Mesendoderm (in vitro differentiated cells): ENCODE data around the gene TRIM26.

ENCODE experiments used
- DNase-seq: peaks from one replicate; pipeline ENCODE4 v3.0.0; 2013
- H2AK5ac ChIP-seq: 2 replicates; pipeline ENCODE4 v1.6.1; 2013; ENCODE audit warnings: low read length, inconsistent platforms
- H2BK120ac ChIP-seq: 2 replicates; pipeline ENCODE4 v1.6.1; 2013; ENCODE audit warnings: low read depth, mild to moderate bottlenecking, low read length, moderate library complexity, mixed read lengths
- H2BK15ac ChIP-seq: replicated peaks from 2 replicates; pipeline ENCODE4 v1.6.1; 2013; ENCODE audit warnings: low read depth, mild to moderate bottlenecking, moderate library complexity
- H2BK5ac ChIP-seq: 2 replicates; pipeline ENCODE4 v1.6.1; 2013; ENCODE audit warnings: low read length, inconsistent platforms
- H3K18ac ChIP-seq: 2 replicates; pipeline ENCODE4 v1.6.1; 2013; ENCODE audit warnings: mild to moderate bottlenecking, low read length, mixed read lengths
- H3K23ac ChIP-seq: one replicate; pipeline ENCODE4 v1.6.1; 2013; ENCODE audit warnings: low read length
- H3K27ac ChIP-seq: 2 replicates; pipeline ENCODE4 v1.5.1; 2013; ENCODE audit warnings: low read depth, mild to moderate bottlenecking, inconsistent platforms, low read length, moderate library complexity
- H3K27me3 ChIP-seq: 2 replicates; pipeline ENCODE4 v1.6.1; 2013; ENCODE audit warnings: low read length, control low read depth, mild to moderate bottlenecking, inconsistent platforms; ENCODE audit not compliant: insufficient read depth, poor library complexity
- H3K36me3 ChIP-seq: 2 replicates; pipeline ENCODE4 v1.6.1; 2013; ENCODE audit warnings: low read length, inconsistent platforms; ENCODE audit not compliant: control insufficient read depth, insufficient read depth
- H3K4ac ChIP-seq: one replicate; pipeline ENCODE4 v1.6.1; 2013; ENCODE audit warnings: low read depth, mild to moderate bottlenecking, low read length, moderate library complexity
- H3K4me1 ChIP-seq: 2 replicates; pipeline ENCODE4 v1.6.1; 2013; ENCODE audit warnings: low read depth, low read length, inconsistent platforms; ENCODE audit not compliant: control insufficient read depth
- H3K4me2 ChIP-seq: 2 replicates; pipeline ENCODE4 v1.6.1; 2013; ENCODE audit warnings: low read length
- H3K4me3 ChIP-seq: 2 replicates; pipeline ENCODE4 v1.5.1; 2013; ENCODE audit warnings: mild to moderate bottlenecking, low read length
- H3K56ac ChIP-seq: one replicate; pipeline ENCODE4 v1.6.1; 2013; ENCODE audit warnings: low read length
- H3K79me1 ChIP-seq: 2 replicates; pipeline ENCODE4 v1.6.1; 2013; ENCODE audit warnings: low read length, inconsistent platforms
- H3K79me2 ChIP-seq: 2 replicates; pipeline ENCODE4 v1.6.1; 2013; ENCODE audit warnings: mild to moderate bottlenecking, low read length; ENCODE audit not compliant: control insufficient read depth, insufficient read depth
- H3K9ac ChIP-seq: 2 replicates; pipeline ENCODE4 v1.6.1; 2013; ENCODE audit warnings: low read length, inconsistent platforms
- H4K5ac ChIP-seq: one replicate; pipeline ENCODE4 v1.6.1; 2013; ENCODE audit warnings: low read length
- H4K8ac ChIP-seq: one replicate; pipeline ENCODE4 v1.6.1; 2013; ENCODE audit warnings: low read depth, mild to moderate bottlenecking, control low read depth, low read length, moderate library complexity
- WGBS: extraction: QIAGEN DNeasy Blood & Tissue Kit; methylation state at CpG from one replicate; pipeline ENCODE4 v1.1.7; 2013; ENCODE audit warnings: low lambda C conversion rate, missing lambda C conversion rate; ENCODE audit not compliant: insufficient coverage; ENCODE audit errors: extremely low coverage; 5-methylcytosine and 5-hydroxymethylcytosine counted together

The TRIM26 gene

DNA sequence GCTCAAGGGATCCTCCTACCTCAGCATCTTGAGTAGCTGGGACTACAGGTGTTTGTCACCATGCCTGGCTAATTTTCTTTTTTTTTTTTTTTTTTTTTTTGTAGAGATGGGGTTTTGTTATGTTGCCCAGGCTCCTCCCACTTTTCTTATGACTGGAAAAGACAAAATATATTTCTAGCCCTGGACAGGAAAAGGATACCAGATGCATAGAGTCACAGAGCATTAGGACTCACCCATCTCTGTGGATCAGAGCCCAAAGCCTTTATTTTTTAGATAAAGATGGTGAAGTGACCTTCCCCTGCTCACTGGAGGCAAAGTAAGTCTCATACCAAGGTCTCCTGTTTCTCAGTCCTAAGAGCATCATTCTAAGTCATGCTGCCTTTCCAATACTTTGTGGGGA is 55.6 kb downstream of the TRIM26 start:
- Histone ChIP-seq H3K23ac (no peak overlapping the region), H3K79me2 (no peaks in the 10 kb centered on the region), H3K4ac (no peak overlapping the region), H2BK15ac (no peak overlapping the region), H3K36me3 (no peaks in the 10 kb centered on the region), H3K9ac (no peak overlapping the region), H4K8ac (no peak overlapping the region), H2BK120ac (no peak overlapping the region), H3K4me2 (no peak overlapping the region), H3K18ac (no peak overlapping the region), H2AK5ac (no peak overlapping the region), H3K27ac (no peak overlapping the region), H4K5ac (no peak overlapping the region), H3K79me1 (no peaks in the 10 kb centered on the region), H2BK5ac (no peak overlapping the region), H3K27me3 (no peaks in the 10 kb centered on the region), H3K56ac (no peak overlapping the region), H3K4me3 (no peak overlapping the region), H3K4me1 (no peaks in the 10 kb centered on the region)
- DNase-seq = no peak

GRCh38 chr6:30156774-30157173 is 56.4 kb downstream of the TRIM26 start:
- no CpG with 5 or more reads among the region's 9 CpGs for WGBS
- no peak overlapping the region for H3K9ac ChIP-seq
- H3K4me3 ChIP-seq = no peak overlapping the region
- no peak overlapping the region for H2BK5ac ChIP-seq
- H2BK15ac ChIP-seq = no peak overlapping the region
- H3K79me2 ChIP-seq = no peaks in the 10 kb centered on the region
- no peaks in the 10 kb centered on the region for H3K27me3 ChIP-seq
- H3K56ac ChIP-seq = no peak overlapping the region
- no peak overlapping the region for H3K23ac ChIP-seq
- H3K4me2 ChIP-seq = no peak overlapping the region
- H2AK5ac ChIP-seq = no peak overlapping the region
- no peak overlapping the region for H4K5ac ChIP-seq
- H3K4me1 ChIP-seq = no peaks in the 10 kb centered on the region
- no peak overlapping the region for H2BK120ac ChIP-seq
- no peak overlapping the region for H3K27ac ChIP-seq
- H3K18ac ChIP-seq = no peak overlapping the region
- H3K36me3 ChIP-seq = no peaks in the 10 kb centered on the region
- no peaks in the 10 kb centered on the region for H3K79me1 ChIP-seq
- no peak overlapping the region for H4K8ac ChIP-seq
- no peak for DNase-seq
- H3K4ac ChIP-seq = no peak overlapping the region

GRCh38 chr6:30156262-30156599 is 57.0 kb downstream of the TRIM26 start:
- H3K56ac ChIP-seq = no peak overlapping the region
- no CpG with 5 or more reads among the region's 4 CpGs for WGBS
- no peak overlapping the region for H2AK5ac ChIP-seq
- no peak overlapping the region for H4K5ac ChIP-seq
- no peak overlapping the region for H2BK5ac ChIP-seq
- H3K79me1 ChIP-seq = no peaks in the 10 kb centered on the region
- H3K4me2 ChIP-seq = no peak overlapping the region
- no peak overlapping the region for H3K9ac ChIP-seq
- no peak overlapping the region for H3K23ac ChIP-seq
- H3K18ac ChIP-seq = no peak overlapping the region
- H3K79me2 ChIP-seq = no peaks in the 10 kb centered on the region
- no peaks in the 10 kb centered on the region for H3K36me3 ChIP-seq
- no peak overlapping the region for H2BK120ac ChIP-seq
- H3K4me1 ChIP-seq = no peaks in the 10 kb centered on the region
- DNase-seq = no peak
- H3K4ac ChIP-seq = no peak overlapping the region
- H3K27ac ChIP-seq = no peak overlapping the region
- no peak overlapping the region for H4K8ac ChIP-seq
- no peaks in the 10 kb centered on the region for H3K27me3 ChIP-seq
- no peak overlapping the region for H3K4me3 ChIP-seq
- no peak overlapping the region for H2BK15ac ChIP-seq

DNA sequence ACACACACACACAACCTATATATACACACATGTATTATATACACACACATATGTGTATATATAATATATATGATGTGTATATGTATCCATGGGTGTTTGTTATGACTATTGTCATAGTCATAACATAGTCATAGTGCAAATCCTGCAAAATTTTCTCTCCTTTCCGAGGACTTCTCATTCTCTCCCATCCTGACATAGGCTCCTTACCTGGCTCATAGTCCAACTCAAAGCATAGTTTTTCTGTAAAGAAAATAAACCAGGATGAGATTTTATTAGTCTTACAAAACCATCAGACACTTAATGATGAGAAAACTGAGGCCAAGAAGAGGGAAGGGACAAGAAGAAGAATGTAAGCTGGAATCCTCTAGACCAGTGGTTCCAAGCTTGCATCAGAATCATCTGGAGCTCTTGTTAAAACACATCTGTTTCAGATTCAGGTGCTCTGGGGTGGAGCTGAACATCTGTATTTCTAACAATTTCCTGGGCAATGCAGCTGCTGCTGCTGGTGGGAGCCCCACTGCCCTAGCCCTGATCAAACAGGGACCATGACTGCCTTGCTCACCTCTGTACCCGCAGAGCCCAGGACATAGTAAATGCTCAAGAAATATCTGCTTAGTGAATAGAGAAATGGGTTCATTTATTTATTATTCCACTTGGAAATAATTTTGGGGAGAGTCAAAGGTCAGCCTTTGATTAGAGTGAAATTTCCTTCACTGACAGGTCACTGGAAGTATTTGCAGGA is 57.5 kb downstream of the TRIM26 start:
- no peak overlapping the region for H3K9ac ChIP-seq
- H2BK5ac ChIP-seq = no peak overlapping the region
- no peak overlapping the region for H3K4me2 ChIP-seq
- WGBS = no CpG with 5 or more reads among the region's 2 CpGs
- no peak overlapping the region for H2BK120ac ChIP-seq
- H4K5ac ChIP-seq = no peak overlapping the region
- H3K36me3 ChIP-seq = no peaks in the 10 kb centered on the region
- H3K79me2 ChIP-seq = no peaks in the 10 kb centered on the region
- no peak overlapping the region for H2AK5ac ChIP-seq
- H3K27me3 ChIP-seq = no peaks in the 10 kb centered on the region
- no peak overlapping the region for H3K18ac ChIP-seq
- H2BK15ac ChIP-seq = no peak overlapping the region
- no peaks in the 10 kb centered on the region for H3K4me1 ChIP-seq
- H3K79me1 ChIP-seq = no peaks in the 10 kb centered on the region
- no peak for DNase-seq
- H3K27ac ChIP-seq = no peak overlapping the region
- no peak overlapping the region for H3K56ac ChIP-seq
- H3K4me3 ChIP-seq = no peak overlapping the region
- H4K8ac ChIP-seq = no peak overlapping the region
- no peak overlapping the region for H3K23ac ChIP-seq
- H3K4ac ChIP-seq = no peak overlapping the region

- DNase-seq = no peak
These were observed 58.3 kb downstream of the TRIM26 start for GRCh38 chr6:30154709-30155519.

More at GRCh38 chr6:30154709-30155519, 58.3 kb downstream of the TRIM26 start:
- Histone ChIP-seq H2BK5ac (no peak overlapping the region), H3K4ac (no peak overlapping the region), H3K4me1 (no peaks in the 10 kb centered on the region), H3K27me3 (no peaks in the 10 kb centered on the region), H3K4me3 (no peak overlapping the region), H3K9ac (no peak overlapping the region), H4K8ac (no peak overlapping the region), H4K5ac (no peak overlapping the region), H3K79me1 (no peaks in the 10 kb centered on the region), H3K27ac (no peak overlapping the region), H2AK5ac (no peak overlapping the region), H3K56ac (no peak overlapping the region), H3K23ac (no peak overlapping the region), H3K18ac (no peak overlapping the region), H3K36me3 (no peaks in the 10 kb centered on the region), H2BK120ac (no peak overlapping the region), H3K79me2 (no peaks in the 10 kb centered on the region), H2BK15ac (no peak overlapping the region), H3K4me2 (no peak overlapping the region)
- no CpG with 5 or more reads among the region's 12 CpGs for WGBS
